T47D (cell line): ENCODE measurements around the gene SREBF1.
A peak's percentile ranks its signal among the peaks of the same experiment; 100 is the strongest.

ENCODE experiments used
- DNase-seq, 2 experiments: peaks; one replicate each; pipeline versions ENCODE4 v3.0.0 to v3.0.0-alpha.2; 2011 to 2012; ENCODE audit warnings: low read depth in 1 of 2, low spot score in 1 of 2
- JUND ChIP-seq: IDR thresholded peaks from 2 replicates; pipeline ENCODE4 v1.6.1; 2012; ENCODE audit warnings: low read depth
- in situ Hi-C: cut with HindIII; loops from 2 replicates; pipeline ENCODE4 v1.10.0; 2016; ENCODE audit warnings: low sequenced_read_pairs, low pct_unique_long_range_greater_than_20kb

Gene SREBF1

DNA sequence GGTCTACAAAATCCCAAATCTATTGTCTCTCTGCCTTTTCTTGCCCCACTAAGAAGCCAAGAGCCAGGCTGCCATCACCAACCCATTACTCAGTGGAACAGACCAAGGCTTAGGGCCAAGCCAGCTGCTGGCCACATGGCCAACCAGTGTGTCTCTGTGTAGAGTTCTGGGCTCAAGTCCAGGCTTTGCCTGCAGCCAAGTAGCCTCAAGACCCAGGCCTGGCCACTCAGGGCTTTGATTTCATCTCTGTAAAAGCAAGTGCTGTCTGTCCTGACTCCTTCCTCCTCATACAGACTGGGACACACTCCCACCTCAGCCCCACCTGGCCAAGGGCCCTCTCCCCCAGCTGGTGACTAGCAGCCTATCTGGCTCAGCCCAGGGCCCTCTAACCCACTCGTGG, 14.6 kb downstream of the SREBF1 start:
- in situ Hi-C loops, result no loop called here
- TF ChIP-seq JUND, result no peak
- no peak for DNase-seq

DNA sequence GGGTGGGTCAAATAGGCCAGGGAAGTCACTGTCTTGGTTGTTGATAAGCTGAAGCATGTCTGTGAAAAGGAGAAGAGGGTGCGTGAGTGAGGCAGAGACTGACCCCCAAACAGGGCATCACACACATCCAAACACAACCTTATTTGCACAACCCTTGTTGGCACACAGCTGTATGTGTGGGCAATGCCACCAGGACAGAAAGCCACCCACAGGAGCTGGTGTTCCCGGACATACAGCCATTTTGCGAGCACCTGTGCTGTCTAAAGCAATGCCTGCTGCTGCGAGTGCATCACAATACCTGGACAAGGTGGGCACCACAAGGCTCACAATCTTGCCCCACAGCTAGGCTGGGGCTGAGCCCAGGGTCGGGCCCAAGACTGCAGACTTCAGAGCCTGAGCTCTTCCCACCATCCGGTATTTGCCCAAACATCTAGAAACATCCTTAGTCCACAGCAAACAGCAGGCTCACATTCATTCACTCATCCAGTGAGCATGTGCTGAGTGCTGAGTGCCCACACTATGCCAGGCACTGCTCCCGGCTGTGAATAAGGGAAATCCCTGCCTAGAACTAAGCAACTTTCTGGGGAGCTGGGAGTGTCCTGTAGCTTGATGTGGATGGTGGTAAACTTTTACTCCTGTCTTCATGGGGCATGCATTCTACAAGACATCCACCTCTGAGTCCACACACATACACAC, 16.2 kb downstream of the SREBF1 start:
- DNase-seq, result no peak
- in situ Hi-C loops, result no loop called here
- TF ChIP-seq JUND, result no peak

DNA sequence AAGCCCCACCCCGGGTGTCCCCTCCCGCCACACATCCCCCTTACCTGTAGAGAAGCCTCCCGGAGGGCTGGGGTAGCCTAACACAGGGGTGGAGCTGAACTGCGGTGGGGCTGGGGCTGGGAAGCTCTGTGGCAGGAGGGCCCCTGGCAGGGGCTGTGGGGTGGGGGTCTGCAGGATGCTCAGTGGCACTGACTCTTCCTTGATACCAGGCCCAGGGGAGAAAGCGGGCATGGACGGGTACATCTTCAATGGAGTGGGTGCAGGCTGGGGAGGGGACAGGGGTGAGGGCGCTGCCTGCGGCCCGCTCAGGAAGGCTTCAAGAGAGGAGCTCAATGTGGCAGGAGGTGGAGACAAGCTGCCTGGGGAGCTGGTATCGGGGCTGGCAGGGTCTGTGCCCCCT, 16.7 kb downstream of the SREBF1 start:
- no peak for TF ChIP-seq JUND
- no peak for DNase-seq
- in situ Hi-C loops, result no loop called here

DNA sequence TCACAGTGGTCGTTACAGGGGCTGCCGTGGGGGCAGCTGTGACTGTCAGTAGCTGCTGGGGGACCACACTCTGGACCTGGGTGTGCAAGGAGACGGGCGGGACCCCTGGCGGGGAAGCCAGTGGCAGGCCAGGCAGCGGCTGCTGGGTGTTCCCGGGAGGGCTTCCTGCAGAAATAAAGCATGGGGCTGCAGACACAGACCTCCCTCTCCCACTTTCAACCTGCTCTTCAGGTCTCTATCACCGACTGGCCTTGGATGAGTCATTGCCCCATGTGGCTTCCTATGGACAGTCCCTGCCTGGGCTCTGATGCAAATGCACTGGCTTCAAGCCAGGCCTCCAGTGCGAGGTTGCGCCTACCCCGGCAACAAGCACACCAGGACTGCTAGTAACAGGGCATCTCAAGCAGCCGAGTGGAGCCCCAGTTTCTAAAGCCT, 17.2 kb downstream of the SREBF1 start:
- in situ Hi-C loops, result no loop called here
- peak in 1 of 2 experiments; percentile 62 for DNase-seq
- TF ChIP-seq JUND, result no peak

DNA sequence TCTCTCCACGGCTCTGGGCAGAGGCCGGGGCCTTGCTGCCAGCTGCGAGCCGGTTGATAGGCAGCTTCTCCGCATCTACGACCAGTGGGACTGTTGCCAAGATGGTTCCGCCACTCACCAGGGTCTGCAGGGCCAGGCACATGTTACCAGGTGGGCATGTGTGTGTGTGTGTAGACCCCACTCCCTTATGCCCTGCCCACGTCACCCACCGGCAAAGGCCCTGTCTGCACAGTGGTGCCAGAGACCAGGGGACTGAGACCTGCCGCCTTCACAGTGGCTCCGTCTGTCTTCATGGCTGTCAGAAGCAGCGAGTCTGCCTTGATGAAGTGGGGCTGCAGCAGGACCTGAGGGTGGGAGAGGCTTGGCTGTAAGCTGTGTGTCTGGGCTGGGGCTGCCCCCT, 17.7 kb downstream of the SREBF1 start:
- in situ Hi-C loops, result no loop called here
- DNase-seq, result no peak
- no peak for TF ChIP-seq JUND

DNA sequence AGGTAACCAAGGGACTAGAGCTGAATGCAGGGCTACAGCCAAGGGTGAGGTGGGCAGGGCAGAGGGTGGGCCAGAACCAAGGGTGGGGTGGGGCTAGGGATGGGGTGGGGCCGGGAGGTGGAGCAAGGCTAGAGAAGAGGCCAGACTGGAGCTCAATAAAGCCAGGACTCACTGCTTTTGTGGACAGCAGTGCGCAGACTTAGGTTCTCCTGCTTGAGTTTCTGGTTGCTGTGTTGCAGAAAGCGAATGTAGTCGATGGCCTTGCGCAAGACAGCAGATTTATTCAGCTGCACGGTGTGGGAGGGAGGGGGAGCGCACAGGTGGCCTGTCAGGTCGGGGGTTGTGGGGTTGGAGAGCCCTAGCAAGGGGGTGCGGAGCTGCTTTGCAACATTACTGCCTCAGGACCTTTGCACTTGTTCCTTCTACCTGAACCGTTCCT, 18.7 kb downstream of the SREBF1 start:
- DNase-seq, result no peak
- TF ChIP-seq JUND, result no peak
- in situ Hi-C loops, result no loop called here

DNA sequence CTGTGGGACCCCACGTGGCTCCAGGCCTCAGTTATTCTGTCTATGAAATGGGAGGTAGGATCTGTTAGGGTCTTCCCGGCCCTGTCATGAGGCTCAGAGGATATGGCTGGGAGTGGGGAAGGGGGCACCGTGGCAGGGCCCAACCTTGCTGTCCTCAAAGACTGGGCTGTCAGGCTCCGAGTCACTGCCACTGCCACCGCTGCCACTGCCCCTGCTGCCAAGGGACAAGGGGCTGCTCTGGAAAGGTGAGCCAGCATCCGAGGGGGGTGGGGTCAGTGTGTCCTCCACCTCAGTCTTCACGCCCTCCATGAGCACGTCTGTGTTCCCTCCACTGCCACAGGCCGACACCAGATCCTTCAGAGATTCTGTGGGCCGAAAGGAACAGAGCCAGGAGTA, 19.2 kb downstream of the SREBF1 start:
- no peak for TF ChIP-seq JUND
- no peak for DNase-seq
- in situ Hi-C loops, result no loop called here

DNA sequence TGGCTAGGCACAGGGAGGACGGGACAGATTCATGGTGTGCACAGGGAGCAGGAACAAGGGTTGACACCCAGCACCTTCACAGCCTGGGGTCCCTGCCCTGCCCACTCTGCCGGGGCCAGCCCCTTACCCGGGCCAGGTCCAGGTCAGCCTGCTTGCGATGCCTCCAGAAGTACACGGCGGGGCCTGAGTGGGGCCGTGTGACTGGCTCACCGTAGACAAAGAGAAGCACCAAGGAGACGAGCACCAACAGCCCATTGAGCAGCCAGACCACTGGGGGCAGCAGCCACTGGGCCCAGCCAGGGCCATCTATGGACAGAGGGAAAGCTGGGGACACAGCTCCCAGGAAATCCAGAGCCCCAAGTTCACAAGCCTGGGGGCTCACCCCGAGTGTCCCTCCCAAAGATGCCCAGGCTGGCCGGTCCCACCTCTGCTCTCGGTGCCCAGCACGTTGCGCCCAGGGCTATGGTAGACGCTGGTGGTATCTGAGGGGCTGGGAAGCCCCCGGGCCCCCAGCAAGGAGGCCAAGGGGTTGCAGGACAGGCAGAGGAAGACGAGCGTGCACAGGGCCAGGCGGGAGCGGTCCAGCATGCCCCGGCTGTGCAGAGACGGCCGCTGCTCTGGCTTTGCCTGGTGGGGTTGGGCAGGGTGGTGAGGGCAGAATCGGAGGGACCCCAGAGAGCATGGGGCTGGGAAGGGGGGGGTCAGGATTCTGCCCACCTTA, 19.8 kb downstream of the SREBF1 start:
- in situ Hi-C loops, result no loop called here
- TF ChIP-seq JUND, result no peak
- no peak for DNase-seq

DNA sequence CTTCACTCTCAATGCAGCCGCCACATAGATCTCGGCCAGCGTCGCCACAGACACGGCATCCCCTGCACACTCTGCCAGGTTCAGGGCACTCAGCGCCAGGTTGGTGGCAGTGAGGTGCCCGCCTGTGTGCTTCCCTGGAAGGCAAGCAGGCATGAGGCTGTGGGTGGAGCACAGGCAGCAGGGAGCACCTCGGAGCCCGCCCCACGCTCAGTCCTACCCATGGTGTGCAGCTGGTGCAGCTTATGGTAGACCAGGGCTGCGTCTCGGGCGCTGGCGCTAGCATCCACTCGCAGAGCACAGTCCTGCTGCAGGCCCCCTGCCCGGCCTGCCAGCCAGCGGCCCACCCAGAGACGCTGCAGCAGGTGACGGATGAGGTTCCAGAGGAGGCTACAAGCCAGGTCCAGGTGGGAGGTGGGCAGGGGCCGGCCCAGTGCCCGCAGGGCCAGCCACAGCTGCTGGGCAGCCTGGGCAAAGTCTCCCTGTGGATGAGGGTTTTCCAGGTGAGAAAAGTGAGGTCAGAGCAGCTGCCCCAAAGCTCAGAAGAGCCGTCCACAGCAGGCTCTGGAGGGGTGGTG, 20.5 kb downstream of the SREBF1 start:
- no peak for DNase-seq
- in situ Hi-C loops, result no loop called here
- no peak for TF ChIP-seq JUND

DNA sequence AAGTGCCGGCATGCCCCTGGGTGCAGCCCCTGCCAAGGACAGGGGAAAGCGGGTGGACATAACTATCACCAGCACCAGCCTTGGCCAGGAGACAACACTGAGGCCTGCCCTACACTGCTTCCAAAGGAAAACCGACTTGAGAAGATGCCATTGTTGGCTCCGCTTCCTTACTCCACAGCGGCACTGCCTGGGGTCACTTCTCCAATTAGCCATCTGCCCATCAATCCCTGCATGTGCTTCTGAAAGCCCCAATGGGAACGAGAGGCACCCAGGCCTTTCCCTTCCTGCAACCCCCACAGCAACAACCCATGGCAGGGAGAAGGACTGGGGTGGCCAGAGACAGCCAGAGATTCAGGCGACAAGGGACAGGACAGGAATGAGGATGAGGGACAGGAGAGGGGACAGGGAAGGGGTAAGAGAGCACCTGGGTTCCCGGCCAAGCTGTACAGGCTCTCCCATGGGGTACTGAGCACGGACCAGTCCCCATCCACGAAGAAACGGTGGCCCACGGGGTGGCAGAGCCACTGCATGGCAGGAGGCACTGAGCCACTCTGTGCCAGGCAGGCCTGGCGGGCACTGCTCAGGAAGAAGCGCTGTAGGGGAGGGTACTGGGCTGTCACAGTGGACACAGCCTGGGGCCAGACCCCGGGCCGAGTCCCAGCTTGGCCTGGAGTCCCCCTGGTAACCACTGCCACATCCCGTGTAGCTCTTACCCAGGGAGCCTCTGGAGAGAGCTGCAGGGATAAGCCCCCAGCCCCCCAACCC, 21.2 kb downstream of the SREBF1 start:
- no peak for DNase-seq
- TF ChIP-seq JUND, result no peak
- in situ Hi-C loops, result no loop called here

DNA sequence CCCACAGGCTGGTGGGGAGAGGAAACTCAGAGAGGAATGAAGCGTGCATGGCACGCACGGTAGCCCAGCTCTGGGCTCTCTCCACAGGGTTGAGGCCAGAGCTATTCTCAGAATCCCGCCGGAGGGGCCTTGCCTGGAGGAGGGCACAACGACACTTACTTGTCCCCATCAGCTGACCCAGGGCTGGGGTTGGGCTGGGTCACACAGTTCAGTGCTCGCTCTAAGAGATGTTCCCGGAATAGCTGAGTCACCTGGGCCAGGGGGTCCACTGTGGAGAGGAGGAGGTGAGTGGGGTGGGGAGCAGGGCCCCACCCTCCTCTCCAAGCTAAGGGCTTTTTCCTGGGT, 21.8 kb downstream of the SREBF1 start:
- in situ Hi-C loops, result no loop called here
- no peak for TF ChIP-seq JUND
- DNase-seq, result no peak

DNA sequence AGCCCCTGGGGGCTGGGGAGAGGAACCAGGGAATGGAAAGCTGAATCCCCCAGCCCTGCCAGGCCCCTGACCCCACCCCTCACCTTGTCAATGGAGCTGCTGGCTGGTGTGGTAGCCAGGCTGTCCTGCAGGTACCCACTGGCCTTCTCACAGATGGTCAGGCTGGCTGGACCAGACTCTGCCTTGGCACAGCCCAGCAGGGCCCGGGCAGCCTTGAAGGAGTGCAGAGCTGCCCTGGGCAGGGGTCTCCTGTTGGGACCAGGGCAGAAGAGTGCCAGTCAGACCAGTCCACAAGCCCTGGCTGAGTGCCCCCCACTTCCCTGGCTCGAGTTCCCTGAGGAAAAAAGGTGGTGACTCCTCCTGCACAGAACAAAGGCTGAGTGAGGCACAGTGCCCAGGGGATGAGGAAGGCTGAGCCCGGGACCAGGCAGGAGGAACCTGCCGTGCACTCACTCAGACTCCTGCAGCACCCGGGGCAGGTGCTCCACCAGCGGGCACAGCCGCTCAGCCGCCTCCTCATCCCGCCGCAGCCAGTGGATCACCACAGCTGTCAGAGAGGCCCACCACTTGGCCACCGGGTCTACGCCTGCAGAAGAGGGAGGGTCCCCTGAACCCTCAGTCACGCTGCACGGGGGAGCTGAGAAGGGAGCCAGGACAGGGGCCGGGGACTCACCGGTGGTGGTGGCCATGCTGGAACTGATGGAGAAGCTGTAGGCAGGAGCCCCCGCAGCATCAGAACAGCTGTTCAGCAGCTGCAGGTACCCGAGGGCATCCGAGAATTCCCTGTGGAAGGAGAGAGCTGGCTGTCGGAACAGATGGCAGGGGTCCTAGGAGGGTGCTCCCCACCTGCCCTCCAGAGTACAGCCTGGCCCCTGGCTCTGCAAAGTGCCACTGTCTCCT, 22.4 kb downstream of the SREBF1 start:
- no peak for TF ChIP-seq JUND
- no peak for DNase-seq
- in situ Hi-C loops, result no loop called here

DNA sequence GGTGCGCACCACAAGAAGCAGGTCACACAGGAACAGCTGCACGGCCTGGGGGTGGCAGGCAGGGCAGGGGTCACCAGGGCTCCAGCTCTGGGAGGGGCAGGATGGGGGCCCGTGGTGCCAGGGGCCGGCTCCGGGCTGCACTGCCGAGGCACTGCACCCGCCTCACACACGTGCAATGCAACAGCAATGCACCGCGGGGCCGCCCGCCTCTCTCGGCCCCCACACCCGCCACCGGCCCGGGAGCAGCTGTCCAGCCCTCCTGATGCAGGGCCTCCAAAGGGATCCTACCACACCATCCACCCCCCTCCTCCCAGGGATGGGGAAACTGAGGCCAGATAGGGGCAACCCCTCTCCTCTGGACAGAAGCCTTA, 23.1 kb downstream of the SREBF1 start:
- in situ Hi-C loops, result no loop called here
- DNase-seq, result no peak
- TF ChIP-seq JUND, result no peak
